ENCODE data around the gene TMEM270. TPM values are rescaled to one million over a fixed set of nuclear protein-coding genes. Genes with fewer than 3 reads are reported as not detected.

TMEM270 gene
- total RNA-seq, 1 experiment from 2014 or later = not detected

GRCh38 chr7:73851410-73852338 lies 9.3 kb upstream of the TMEM270 start:
- no peak for DNase-seq (ENCODE audit: low spot score)

GRCh38 chr7:73852500-73852899 lies 8.5 kb upstream of the TMEM270 start:
- in situ Hi-C loops (cut with HindIII; ENCODE audit: low sequenced_read_pairs) = loop anchor here (25.0 kb wide), 1 partner anchor 160 kb away; no protein-coding TSS in a partner anchor
- DNase-seq (ENCODE audit: low spot score) = no peak

More at GRCh38 chr7:73851410-73852338, 9.3 kb upstream of the TMEM270 start:
- in situ Hi-C loops (cut with HindIII; ENCODE audit: low sequenced_read_pairs) = loop anchor here (25.0 kb wide), 1 partner anchor 161 kb away; no protein-coding TSS in a partner anchor

GRCh38 chr7:73856941-73857340 lies 4.0 kb upstream of the TMEM270 start:
- DNase-seq (ENCODE audit: low spot score) = no peak
- in situ Hi-C loops (cut with HindIII; ENCODE audit: low sequenced_read_pairs) = loop anchor here (25.0 kb wide), 1 partner anchor 155 kb away; no protein-coding TSS in a partner anchor

- in situ Hi-C loops (cut with HindIII; ENCODE audit: low sequenced_read_pairs) = loop anchor here (25.0 kb wide), 1 partner anchor 153 kb away; no protein-coding TSS in a partner anchor
- DNase-seq (ENCODE audit: low spot score) = no peak
These were observed 2.2 kb upstream of the TMEM270 start for GRCh38 chr7:73858807-73859206.

GRCh38 chr7:73861305-73861704 lies 346 bp downstream of the TMEM270 start:
- DNase-seq (ENCODE audit: low spot score) = no peak

GRCh38 chr7:73864981-73865711 lies 4.2 kb downstream of the TMEM270 start:
- no peak for DNase-seq (ENCODE audit: low spot score)

More at GRCh38 chr7:73861305-73861704, 346 bp downstream of the TMEM270 start:
- in situ Hi-C loops (cut with HindIII; ENCODE audit: low sequenced_read_pairs) = loop anchor here (25.0 kb wide), 1 partner anchor 151 kb away; no protein-coding TSS in a partner anchor

GRCh38 chr7:73865738-73866445 lies 4.9 kb downstream of the TMEM270 start:
- DNase-seq (ENCODE audit: low spot score) = peak; percentile 63
- in situ Hi-C loops (cut with HindIII; ENCODE audit: low sequenced_read_pairs) = loop anchor here (25.0 kb wide), 1 partner anchor 146 kb away; no protein-coding TSS in a partner anchor

More at GRCh38 chr7:73864981-73865711, 4.2 kb downstream of the TMEM270 start:
- in situ Hi-C loops (cut with HindIII; ENCODE audit: low sequenced_read_pairs) = loop anchor here (25.0 kb wide), 1 partner anchor 147 kb away; no protein-coding TSS in a partner anchor

- DNase-seq (ENCODE audit: low spot score) = no peak
- in situ Hi-C loops (cut with HindIII; ENCODE audit: low sequenced_read_pairs) = loop anchor here (25.0 kb wide), 1 partner anchor 146 kb away; no protein-coding TSS in a partner anchor
These were observed 5.4 kb downstream of the TMEM270 start for GRCh38 chr7:73866446-73866767.

- DNase-seq (ENCODE audit: low spot score) = no peak
These were observed 8.2 kb downstream of the TMEM270 start for GRCh38 chr7:73869011-73869798.

GRCh38 chr7:73870041-73870492 lies 9.1 kb downstream of the TMEM270 start:
- in situ Hi-C loops (cut with HindIII; ENCODE audit: low sequenced_read_pairs) = loop anchor here (25.0 kb wide), 1 partner anchor 142 kb away; no protein-coding TSS in a partner anchor
- no peak for DNase-seq (ENCODE audit: low spot score)

More at GRCh38 chr7:73869011-73869798, 8.2 kb downstream of the TMEM270 start:
- in situ Hi-C loops (cut with HindIII; ENCODE audit: low sequenced_read_pairs) = loop anchor here (25.0 kb wide), 1 partner anchor 143 kb away; no protein-coding TSS in a partner anchor

- in situ Hi-C loops (cut with HindIII; ENCODE audit: low sequenced_read_pairs) = loop anchor here (25.0 kb wide), 1 partner anchor 141 kb away; no protein-coding TSS in a partner anchor
- DNase-seq (ENCODE audit: low spot score) = no peak
These were observed 10.4 kb downstream of the TMEM270 start for GRCh38 chr7:73871163-73872011.

- in situ Hi-C loops (cut with HindIII; ENCODE audit: low sequenced_read_pairs) = loop anchor here (25.0 kb wide), 1 partner anchor 140 kb away; no protein-coding TSS in a partner anchor
- no peak for DNase-seq (ENCODE audit: low spot score)
These were observed 11.3 kb downstream of the TMEM270 start for GRCh38 chr7:73872056-73872908.

- in situ Hi-C loops (cut with HindIII; ENCODE audit: low sequenced_read_pairs) = no loop called here
- DNase-seq (ENCODE audit: low spot score) = no peak
These were observed 15.4 kb downstream of the TMEM270 start for GRCh38 chr7:73876361-73876760.

GRCh38 chr7:73876973-73877372 lies 16.0 kb downstream of the TMEM270 start:
- in situ Hi-C loops (cut with HindIII; ENCODE audit: low sequenced_read_pairs) = no loop called here
- DNase-seq (ENCODE audit: low spot score) = no peak

- no peak for DNase-seq (ENCODE audit: low spot score)
- in situ Hi-C loops (cut with HindIII; ENCODE audit: low sequenced_read_pairs) = no loop called here
These were observed 19.2 kb downstream of the TMEM270 start for GRCh38 chr7:73879977-73880681.
